CD4-positive, alpha-beta T cell (primary cell): ENCODE measurements around the gene KIAA0319L. TPM values are rescaled to one million over a fixed set of nuclear protein-coding genes. Genes with fewer than 3 reads are reported as not detected.
A peak's percentile ranks its signal among the peaks of the same experiment; 100 is the strongest.

Experiments
- ATAC-seq: fragments of 200-7000 bp; cut with Tn5 transposase; one replicate; pipeline ENCODE4 v1.10.0; 2022; ENCODE audit warnings: mild to moderate bottlenecking; ENCODE audit not compliant: poor library complexity
- CTCF ChIA-PET: fragments of 350-600 bp; sonication (Branson Sonifier 250); formaldehyde crosslinking; loops from one replicate; lab custom pipeline; 2021; ENCODE audit warnings: antibody characterized with exemption, inconsistent platforms; lab: Charles Lee
- POLR2A ChIA-PET: fragments of 350-600 bp; sonication (Branson Sonifier 250); formaldehyde crosslinking; loops from one replicate; lab custom pipeline; 2021; ENCODE audit warnings: antibody characterized with exemption, inconsistent platforms; lab: Charles Lee
- DNase-seq, 14 experiments: peaks; one replicate each; pipeline ENCODE4 v3.0.0-alpha.2; 2013 to 2020; ENCODE audit warnings: mixed read lengths in 2 of 14
- H3K27ac ChIP-seq, 2 donors: one replicate each; pipeline versions ENCODE4 v1.5.1 to v1.7.0; 2013; ENCODE audit warnings: low read length in 2 of 2, low read depth in 1 of 2, mild to moderate bottlenecking in 1 of 2
- H3K27me3 ChIP-seq, 2 experiments: 1 replicate in 1 of 2; 2 replicates in 1 of 2; pipeline versions ENCODE4 v1.6.1 to v1.7.0; 2013; ENCODE audit warnings: low read length in 2 of 2, control low read depth in 1 of 2, mild to moderate bottlenecking in 1 of 2, moderate library complexity in 1 of 2; ENCODE audit not compliant: insufficient read depth in 2 of 2, control insufficient read depth in 1 of 2
- H3K36me3 ChIP-seq: one replicate; pipeline ENCODE4 v1.6.1; 2013; ENCODE audit warnings: low read length, control low read depth; ENCODE audit not compliant: insufficient read depth
- H3K4me1 ChIP-seq: one replicate; pipeline ENCODE4 v1.6.1; 2013; ENCODE audit warnings: low read length, control low read depth; ENCODE audit not compliant: insufficient read depth
- H3K4me3 ChIP-seq: one replicate; pipeline ENCODE4 v1.5.1; 2013; ENCODE audit warnings: mild to moderate bottlenecking, low read length, moderate library complexity
- H3K9me3 ChIP-seq, 2 experiments: 1 replicate in 1 of 2; 2 replicates in 1 of 2; pipeline versions ENCODE4 v1.6.1 to v1.7.0; 2013; ENCODE audit warnings: low read length in 2 of 2, mild to moderate bottlenecking in 2 of 2, control low read depth in 1 of 2, moderate library complexity in 1 of 2; ENCODE audit not compliant: control insufficient read depth in 1 of 2, insufficient read depth in 1 of 2
- H3K27ac Mint-ChIP-seq: one replicate; pipeline ENCODE4 v1.8.0; 2020; ENCODE audit warnings: mixed read lengths
- H3K27me3 Mint-ChIP-seq: one replicate; pipeline ENCODE4 v1.8.0; 2021; ENCODE audit warnings: mixed read lengths
- H3K36me3 Mint-ChIP-seq: one replicate; pipeline ENCODE4 v1.8.0; 2021; ENCODE audit warnings: low read depth, mixed read lengths
- H3K4me1 Mint-ChIP-seq: one replicate; pipeline ENCODE4 v1.8.0; 2021; ENCODE audit warnings: low read depth, mixed read lengths
- H3K4me3 Mint-ChIP-seq: one replicate; pipeline ENCODE4 v1.8.0; 2020; ENCODE audit warnings: mild to moderate bottlenecking, mixed read lengths
- H3K9me3 Mint-ChIP-seq: one replicate; pipeline ENCODE4 v1.8.0; 2020; ENCODE audit warnings: mixed read lengths
- CTCF ChIP-seq: fragments of 200-600 bp; IDR thresholded peaks from one replicate; pipeline ENCODE4 v1.8.0; 2022; ENCODE audit warnings: antibody characterized with exemption, mild to moderate bottlenecking
- intact Hi-C, 2 experiments: fragments of 100-400 bp; cut with DNase I in 1 of 2; cut with micrococcal nuclease in 1 of 2; formaldehyde crosslinking; loops; one replicate each; pipeline versions ENCODE4 v1.15.1 to v1.9.0; 2023 to 2025; cut with DNase I, micrococcal nuclease
- total RNA-seq, 174 experiments: library from RNA in 2 of 174; stranded (reverse) in 2 of 174; gene quantifications; one replicate each; pipeline ENCODE4 v1.2.3 and lab custom pipeline; 2021 to 2026

KIAA0319L gene
- total RNA-seq, 2 experiments from 2014 or later: 50.9 to 53.3 TPM

DNA sequence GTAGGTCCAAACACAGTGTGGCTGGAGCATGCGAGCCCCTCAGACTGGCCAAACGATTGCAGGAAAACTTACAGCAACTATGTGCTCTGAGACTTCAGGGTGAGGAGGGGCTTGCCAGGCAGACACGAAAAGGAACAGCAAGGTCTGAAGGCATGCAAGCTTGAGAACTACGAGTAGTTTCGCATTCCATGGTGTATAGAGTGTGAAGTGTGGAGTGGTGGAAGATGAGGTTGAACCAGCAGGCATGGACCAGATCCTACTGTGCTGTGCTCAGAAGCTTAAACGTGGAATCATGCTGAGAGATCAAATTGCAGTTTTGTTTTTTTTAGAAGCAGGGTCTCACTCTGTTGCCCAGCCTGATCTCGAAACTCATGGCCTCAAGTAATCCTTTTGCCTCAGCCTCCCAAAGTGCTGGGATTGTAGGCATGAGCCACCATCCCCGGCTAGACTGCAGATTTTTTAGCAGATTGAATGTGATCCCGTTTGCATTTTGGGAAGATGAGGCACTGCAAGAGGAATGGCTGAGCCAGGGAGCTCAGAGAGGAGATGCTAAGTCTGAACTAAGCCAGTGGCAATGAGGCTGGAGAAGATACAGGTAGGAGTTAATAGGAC is 10.8 kb upstream of the KIAA0319L start:
- Histone ChIP-seq H3K27ac (no peak overlapping the region), H3K4me3 (no peak overlapping the region), H3K9me3 (no peaks in the 10 kb centered on the region), H3K4me1 (peaks cover 22% of the 10 kb centered on the region), H3K27me3 (no peaks in the 10 kb centered on the region), H3K36me3 (peaks cover 13% of the 10 kb centered on the region)
- CTCF ChIA-PET: interaction anchor here (0.7 to 2.1 kb wide), 6 partner anchors 117 to 202 kb away, joined by 3 to 23 read pairs (median 10); partner anchors contain the start of gene CLSPN
- Mint-ChIP-seq H3K9me3 (no peaks in the 10 kb centered on the region), H3K27ac (no peak overlapping the region), H3K36me3 (peaks cover 16% of the 10 kb centered on the region), H3K4me3 (no peak overlapping the region), H3K4me1 (peaks cover 14% of the 10 kb centered on the region), H3K27me3 (no peaks in the 10 kb centered on the region)
- TF ChIP-seq CTCF: no peak
- intact Hi-C loops: loop anchor here in 1 of 2 experiments (2.0 kb wide), 1 partner anchor 73 kb away; the partner anchor contains the start of gene PSMB2
- DNase-seq (no peak), ATAC-seq (no peak)
- POLR2A ChIA-PET: interaction anchor here (1.1 to 1.4 kb wide), 3 partner anchors 11 to 202 kb away, joined by 3 to 8 read pairs (median 5); partner anchors contain the start of genes CLSPN, KIAA0319L and NCDN

- H3K27me3 ChIP-seq: no peaks in the 10 kb centered on the region
- Mint-ChIP-seq H3K4me3 (no peak overlapping the region), H3K9me3 (no peaks in the 10 kb centered on the region), H3K4me1 (peaks cover 24% of the 10 kb centered on the region), H3K27ac (no peak overlapping the region), H3K27me3 (no peaks in the 10 kb centered on the region), H3K36me3 (peaks cover 35% of the 10 kb centered on the region)
- peak in 1 of 14 experiments; percentile 21 for DNase-seq
- CTCF ChIA-PET: interaction anchor here (1.1 to 3.4 kb wide), 6 partner anchors 10 to 114 kb away, joined by 3 to 41 read pairs (median 4); no protein-coding TSS in a partner anchor
- POLR2A ChIA-PET: interaction anchor here (1.8 kb wide), 1 partner anchor 114 kb away, joined by 17 read pairs; no protein-coding TSS in a partner anchor
- H3K4me1 ChIP-seq: peaks cover 27% of the 10 kb centered on the region
- no peaks in the 10 kb centered on the region for H3K9me3 ChIP-seq
- H3K4me3 ChIP-seq: no peak overlapping the region
- peaks cover 19% of the 10 kb centered on the region for H3K36me3 ChIP-seq
- ATAC-seq: no peak
- TF ChIP-seq CTCF: no peak
- no peak overlapping the region for H3K27ac ChIP-seq
- intact Hi-C loops: no loop called here
These were observed 8.5 kb upstream of the KIAA0319L start for GRCh38 chr1:35565742-35566133.

- Histone ChIP-seq H3K27me3 (no peaks in the 10 kb centered on the region), H3K4me3 (no peak overlapping the region), H3K4me1 (peaks cover 27% of the 10 kb centered on the region), H3K27ac (no peak overlapping the region), H3K9me3 (no peaks in the 10 kb centered on the region), H3K36me3 (peaks cover 19% of the 10 kb centered on the region)
- no peaks in the 10 kb centered on the region for H3K27me3 Mint-ChIP-seq
- peak overlapping the region; percentile 62 for H3K27ac Mint-ChIP-seq
- DNase-seq: peak in 1 of 14 experiments; percentile 23
- H3K4me1 Mint-ChIP-seq: peaks cover 24% of the 10 kb centered on the region
- ChIA-PET POLR2A (interaction anchor here (0.5 to 1.8 kb wide), 3 partner anchors 13 to 150 kb away, joined by 3 to 17 read pairs (median 4); no protein-coding TSS in a partner anchor), CTCF (interaction anchor here (0.6 to 3.4 kb wide), 25 partner anchors 9 to 204 kb away, joined by 3 to 41 read pairs (median 3); partner anchors contain the start of genes C1orf216 and CLSPN)
- peak; percentile 42 for TF ChIP-seq CTCF
- no peak for ATAC-seq
- peaks cover 35% of the 10 kb centered on the region for H3K36me3 Mint-ChIP-seq
- intact Hi-C loops: loop anchor here (1.0 to 5.0 kb wide), 2 partner anchors 114 to 363 kb away; no protein-coding TSS in a partner anchor
- no peaks in the 10 kb centered on the region for H3K9me3 Mint-ChIP-seq
- no peak overlapping the region for H3K4me3 Mint-ChIP-seq
These were observed 7.9 kb upstream of the KIAA0319L start for GRCh38 chr1:35564884-35565741.
